Measurements from ENCODE around the gene EXO5. TPM values are rescaled to one million over a fixed set of nuclear protein-coding genes. Genes with fewer than 3 reads are reported as not detected.
"Not testable (repeated sequence)": the region's sequence is repeated elsewhere in the genome, so short reads cannot be mapped to it uniquely, and the experiment has no call there.

EXO5 gene, protein sequence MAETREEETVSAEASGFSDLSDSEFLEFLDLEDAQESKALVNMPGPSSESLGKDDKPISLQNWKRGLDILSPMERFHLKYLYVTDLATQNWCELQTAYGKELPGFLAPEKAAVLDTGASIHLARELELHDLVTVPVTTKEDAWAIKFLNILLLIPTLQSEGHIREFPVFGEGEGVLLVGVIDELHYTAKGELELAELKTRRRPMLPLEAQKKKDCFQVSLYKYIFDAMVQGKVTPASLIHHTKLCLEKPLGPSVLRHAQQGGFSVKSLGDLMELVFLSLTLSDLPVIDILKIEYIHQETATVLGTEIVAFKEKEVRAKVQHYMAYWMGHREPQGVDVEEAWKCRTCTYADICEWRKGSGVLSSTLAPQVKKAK
- total RNA-seq = 1 to 10 TPM; 5.3 to 6.1 TPM
- long read RNA-seq, donor 1 = 0 reads
- long read RNA-seq, donor 2, transcript EXO5-207 (2 exons, 863 nt) = major isoform, 8 of 29 reads
- long read RNA-seq, donor 2, transcript EXO5-208 (4 exons, 688 nt) = minor isoform, 7 of 29 reads
- long read RNA-seq, donor 2, partial matches to known transcripts = 0 of 29 reads
- long read RNA-seq, donor 2, other reads (novel, unspliced or antisense) = 2 of 29 reads

GRCh38 chr1:40508375-40509341 is at the start of gene EXO5:
Gene EXO5, plus strand, starts transcription at chr1:40508767. Its CDS starts 5,778 bp downstream, at chr1:40514545.
- intact Hi-C loops (cut with DNase I) = no loop called here
- peak; percentile 96 for DNase-seq (ENCODE audit: low spot score)

DNA sequence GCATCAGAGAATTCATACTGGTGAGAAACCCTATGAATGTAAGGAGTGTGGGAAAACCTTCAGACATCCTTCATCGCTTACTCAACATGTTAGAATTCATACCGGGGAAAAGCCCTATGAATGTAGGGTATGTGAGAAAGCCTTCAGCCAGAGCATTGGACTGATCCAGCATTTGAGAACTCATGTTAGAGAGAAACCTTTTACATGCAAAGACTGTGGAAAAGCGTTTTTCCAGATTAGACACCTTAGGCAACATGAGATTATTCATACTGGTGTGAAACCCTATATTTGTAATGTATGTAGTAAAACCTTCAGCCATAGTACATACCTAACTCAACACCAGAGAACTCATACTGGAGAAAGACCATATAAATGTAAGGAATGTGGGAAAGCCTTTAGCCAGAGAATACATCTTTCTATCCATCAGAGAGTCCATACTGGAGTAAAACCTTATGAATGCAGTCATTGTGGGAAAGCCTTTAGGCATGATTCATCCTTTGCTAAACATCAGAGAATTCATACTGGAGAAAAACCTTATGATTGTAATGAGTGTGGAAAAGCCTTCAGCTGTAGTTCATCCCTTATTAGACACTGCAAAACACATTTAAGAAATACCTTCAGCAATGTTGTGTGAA is 45.5 kb upstream of the EXO5 start:
- DNase-seq (ENCODE audit: low spot score) = no peak
- intact Hi-C loops (cut with DNase I) = no loop called here

DNA sequence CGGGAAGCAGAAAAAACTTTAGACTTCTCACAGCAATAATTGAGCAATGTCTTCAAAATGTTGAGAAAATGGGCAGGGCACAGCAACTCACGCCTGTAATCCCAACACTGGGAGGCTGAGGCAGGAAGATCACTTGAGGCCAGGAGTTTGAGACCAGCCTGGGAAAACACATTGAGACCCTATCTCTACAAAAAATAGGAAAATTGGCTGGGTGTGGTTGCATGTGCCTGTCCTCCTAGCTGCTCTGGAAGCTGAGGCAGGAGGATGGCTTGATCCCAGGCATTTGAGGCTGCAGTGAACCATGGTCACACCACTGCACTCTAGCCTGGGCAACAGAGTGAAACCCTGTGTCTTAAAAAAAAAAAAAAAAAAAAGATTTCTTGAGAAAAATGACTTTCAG is 39.2 kb upstream of the EXO5 start:
- intact Hi-C loops (cut with DNase I) = no loop called here
- DNase-seq (ENCODE audit: low spot score) = no peak

- intact Hi-C loops (cut with DNase I) = no loop called here
Measured at GRCh38 chr1:40475268-40475667, 33.3 kb upstream of the EXO5 start.

DNA sequence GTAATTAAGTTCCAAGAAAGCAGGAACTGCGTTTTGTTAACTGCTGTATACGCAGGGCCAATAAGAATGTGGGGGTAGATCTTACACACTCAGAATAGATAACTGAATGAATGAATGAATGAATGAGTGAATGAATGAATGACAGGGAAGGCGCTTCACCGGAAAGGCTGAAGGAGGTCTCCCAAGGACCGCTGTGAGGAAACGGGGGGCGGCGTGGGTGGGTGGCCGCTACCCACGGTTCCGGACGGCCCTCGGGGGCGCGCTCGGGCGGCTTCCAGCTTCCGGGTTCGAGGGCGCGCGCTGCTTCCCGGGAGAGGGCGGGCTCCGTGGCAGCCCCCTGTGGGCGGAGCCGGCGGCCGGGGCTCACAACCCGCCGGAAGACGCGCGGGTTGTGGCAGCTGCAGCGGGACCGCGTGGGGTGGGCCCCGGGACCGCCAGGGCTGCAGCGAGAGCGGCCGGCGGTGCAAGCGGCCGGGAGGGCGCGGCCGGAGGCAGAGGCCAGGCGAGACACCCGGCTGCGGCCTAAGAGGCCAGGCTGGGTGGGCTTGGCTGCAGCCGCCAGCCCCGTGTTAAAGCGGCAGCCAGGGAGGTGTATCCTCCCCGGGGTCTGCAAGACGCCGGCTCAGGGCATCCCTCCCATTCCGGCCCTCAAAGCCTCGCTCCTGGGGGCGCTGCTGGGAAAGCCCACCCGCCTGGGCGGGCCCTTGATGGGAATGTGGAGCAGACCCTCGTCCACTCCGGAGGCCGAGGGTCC is 31.5 kb upstream of the EXO5 start, which contains the start of gene ZFP69:
Gene ZFP69 (plus strand): TSS at position 367 of the 754 bp plus-strand sequence. CDS start 2,072 bp downstream, outside the sequence.
- intact Hi-C loops (cut with DNase I) = no loop called here
- peak; percentile 89 for DNase-seq (ENCODE audit: low spot score)

More at GRCh38 chr1:40475268-40475667, 33.3 kb upstream of the EXO5 start:
- no peak for DNase-seq (ENCODE audit: low spot score)

DNA sequence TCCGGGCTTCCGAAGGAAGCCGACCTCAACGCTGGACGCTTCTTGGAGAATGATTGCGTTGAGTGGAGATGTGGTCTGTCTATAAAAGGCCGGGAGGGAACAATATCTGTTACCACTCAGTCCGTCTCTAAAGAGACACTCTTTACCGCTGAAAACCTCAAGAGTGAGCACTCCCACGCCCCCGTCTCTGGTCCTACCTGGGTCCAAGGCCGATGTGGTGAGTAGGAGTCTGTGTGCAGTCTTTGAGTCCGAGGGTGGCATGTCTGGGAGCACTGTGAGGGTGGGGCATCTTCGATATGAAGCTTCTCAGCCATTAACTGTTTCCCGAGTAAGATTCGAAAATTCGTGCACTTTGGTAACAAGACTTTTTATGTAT is 30.9 kb upstream of the EXO5 start:
- intact Hi-C loops (cut with DNase I) = no loop called here
- no peak for DNase-seq (ENCODE audit: low spot score)

GRCh38 chr1:40478276-40478675 is 30.3 kb upstream of the EXO5 start:
- intact Hi-C loops (cut with DNase I) = no loop called here
- DNase-seq (ENCODE audit: low spot score) = no peak

DNA sequence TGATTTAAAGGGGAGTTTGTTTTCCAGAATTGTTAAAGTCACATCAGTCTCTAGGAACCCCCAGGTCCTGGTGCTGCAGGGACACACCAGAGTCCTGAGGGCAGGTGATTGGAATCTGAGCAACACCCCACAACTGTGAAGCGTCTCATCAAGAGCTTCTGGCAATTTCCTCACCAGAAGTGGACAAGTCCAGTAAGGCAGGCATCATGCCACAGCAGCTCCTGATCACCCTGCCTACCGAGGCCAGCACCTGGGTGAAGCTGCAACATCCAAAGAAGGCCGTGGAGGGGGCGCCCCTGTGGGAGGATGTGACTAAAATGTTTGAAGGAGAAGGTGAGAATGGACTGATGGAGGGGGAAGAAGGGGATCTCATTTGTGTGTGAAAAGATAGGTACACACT is 29.4 kb upstream of the EXO5 start:
- intact Hi-C loops (cut with DNase I) = no loop called here
- no peak for DNase-seq (ENCODE audit: low spot score)

DNA sequence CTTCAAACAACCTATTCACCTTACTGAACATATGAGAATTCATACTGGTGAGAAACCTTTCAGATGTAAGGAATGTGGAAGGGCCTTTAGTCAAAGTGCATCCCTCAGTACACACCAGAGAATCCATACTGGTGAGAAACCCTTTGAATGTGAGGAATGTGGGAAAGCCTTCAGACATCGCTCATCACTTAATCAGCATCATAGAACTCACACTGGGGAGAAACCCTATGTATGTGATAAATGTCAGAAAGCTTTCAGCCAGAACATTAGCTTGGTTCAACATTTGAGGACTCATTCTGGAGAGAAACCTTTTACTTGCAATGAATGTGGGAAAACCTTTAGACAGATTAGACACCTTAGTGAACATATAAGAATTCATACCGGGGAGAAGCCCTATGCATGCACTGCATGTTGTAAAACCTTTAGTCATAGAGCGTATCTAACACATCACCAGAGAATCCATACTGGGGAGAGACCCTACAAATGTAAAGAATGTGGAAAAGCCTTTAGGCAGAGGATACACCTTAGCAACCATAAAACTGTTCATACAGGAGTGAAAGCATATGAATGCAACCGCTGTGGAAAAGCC is 13.2 kb upstream of the EXO5 start:
- no peak for DNase-seq (ENCODE audit: low spot score)
- intact Hi-C loops (cut with DNase I) = no loop called here

GRCh38 chr1:40502651-40503050 is 5.9 kb upstream of the EXO5 start:
- intact Hi-C loops (cut with DNase I); DNase-seq (ENCODE audit: low spot score): not testable (repeated sequence)

GRCh38 chr1:40507973-40508372 is 594 bp upstream of the EXO5 start:
- intact Hi-C loops (cut with DNase I) = no loop called here
- DNase-seq (ENCODE audit: low spot score) = no peak

GRCh38 chr1:40519517-40519916 is 10.9 kb downstream of the EXO5 start:
- intact Hi-C loops (cut with DNase I) = no loop called here
- no peak for DNase-seq (ENCODE audit: low spot score)

GRCh38 chr1:40530735-40531380 is 22.3 kb downstream of the EXO5 start:
- no peak for DNase-seq (ENCODE audit: low spot score)
- intact Hi-C loops (cut with DNase I) = no loop called here

GRCh38 chr1:40531381-40532061 is 23.0 kb downstream of the EXO5 start, which contains the start of gene ZNF684:
Gene ZNF684, plus strand, starts transcription at chr1:40531637. Its CDS starts 1,530 bp downstream, at chr1:40533167.
- DNase-seq (ENCODE audit: low spot score) = peak; percentile 93
- intact Hi-C loops (cut with DNase I) = no loop called here

GRCh38 chr1:40532062-40532389 is 23.5 kb downstream of the EXO5 start:
- intact Hi-C loops (cut with DNase I) = no loop called here
- DNase-seq (ENCODE audit: low spot score) = no peak

DNA sequence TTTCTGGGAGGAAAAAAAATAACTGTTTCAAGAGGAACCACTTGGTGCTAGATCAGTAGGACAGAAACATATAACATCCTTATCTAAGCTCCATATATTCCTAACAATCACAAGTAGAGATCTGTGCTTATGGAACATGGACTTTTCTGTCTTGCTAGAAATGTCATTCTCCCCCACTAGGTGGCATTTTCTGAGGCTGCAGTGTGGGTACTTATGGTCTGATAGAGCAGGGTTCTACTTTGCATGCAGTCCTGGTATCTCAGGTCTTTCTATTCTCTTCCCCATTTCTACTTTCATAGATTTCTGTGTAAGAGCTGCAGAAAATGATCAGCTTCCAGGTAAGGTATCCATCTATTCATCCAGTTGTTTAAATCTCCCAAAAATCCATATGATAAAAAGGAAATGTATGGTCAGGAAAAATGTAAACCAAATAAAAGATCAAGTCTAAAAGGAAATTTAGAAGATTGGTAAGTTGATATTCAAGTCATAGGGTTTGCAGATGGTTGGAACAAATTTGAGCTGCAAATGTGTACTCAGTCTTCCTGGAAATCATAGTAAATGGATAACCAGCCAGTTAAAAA is 24.4 kb downstream of the EXO5 start:
- intact Hi-C loops (cut with DNase I) = no loop called here
- DNase-seq (ENCODE audit: low spot score) = no peak

DNA sequence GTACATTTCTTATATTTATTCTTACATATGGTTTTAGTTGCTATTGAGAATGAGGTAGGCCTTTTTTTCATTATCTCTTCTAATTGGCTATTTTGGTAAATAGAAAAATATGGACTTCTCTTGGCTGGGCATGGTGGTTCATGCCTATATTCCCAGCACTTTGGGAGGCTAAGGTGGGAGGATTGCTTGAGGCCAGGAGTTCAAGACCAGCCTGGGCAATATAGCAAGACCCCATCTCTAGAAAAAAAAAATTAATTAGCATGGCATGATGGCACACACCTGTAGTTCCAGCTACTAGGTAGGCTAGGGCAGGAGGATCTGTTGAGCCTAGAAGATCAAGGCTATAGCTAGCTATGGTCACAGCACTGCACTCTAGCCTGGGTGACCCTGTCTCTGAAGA is 26.0 kb downstream of the EXO5 start:
- intact Hi-C loops (cut with DNase I) = no loop called here
- no peak for DNase-seq (ENCODE audit: low spot score)
